ENCODE measurements around the gene PRDM4.
"Not testable (repeated sequence)": the region's sequence is repeated elsewhere in the genome, so short reads cannot be mapped to it uniquely, and the experiment has no call there.

DNA sequence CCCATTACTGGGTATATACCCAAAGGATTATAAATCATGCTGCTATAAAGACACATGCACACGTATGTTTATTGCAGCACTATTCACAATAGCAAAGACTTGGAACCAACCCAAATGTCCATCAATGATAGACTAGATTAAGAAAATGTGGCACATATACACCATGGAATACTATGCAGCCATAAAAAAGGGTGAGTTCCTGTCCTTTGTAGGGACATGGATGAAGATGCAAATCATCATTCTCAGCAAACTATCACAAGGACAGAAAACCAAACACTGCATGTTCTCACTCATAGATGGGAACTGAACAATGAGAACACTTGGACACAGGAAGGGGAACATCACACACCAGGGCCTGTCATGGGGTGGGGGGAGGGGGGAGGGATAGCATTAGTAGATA, 33.2 kb downstream of the PRDM4 start:
- not testable (repeated sequence) for TF ChIP-seq POLR2A (IDR thresholded peaks at IDR 0.05); CTCF (IDR thresholded peaks at IDR 0.05 in 8 of 11, conservative IDR thresholded peaks at IDR 0.05 in 3 of 11); POLR2AphosphoS5 (IDR thresholded peaks at IDR 0.05)
